ENCODE results near the gene KIF26B. TPM values are rescaled to one million over a fixed set of nuclear protein-coding genes. Genes with fewer than 3 reads are reported as not detected.

The KIF26B gene
- total and polyA plus RNA-seq, 2 experiments from 2014 or later, result 0.03 to 0.76 TPM

DNA sequence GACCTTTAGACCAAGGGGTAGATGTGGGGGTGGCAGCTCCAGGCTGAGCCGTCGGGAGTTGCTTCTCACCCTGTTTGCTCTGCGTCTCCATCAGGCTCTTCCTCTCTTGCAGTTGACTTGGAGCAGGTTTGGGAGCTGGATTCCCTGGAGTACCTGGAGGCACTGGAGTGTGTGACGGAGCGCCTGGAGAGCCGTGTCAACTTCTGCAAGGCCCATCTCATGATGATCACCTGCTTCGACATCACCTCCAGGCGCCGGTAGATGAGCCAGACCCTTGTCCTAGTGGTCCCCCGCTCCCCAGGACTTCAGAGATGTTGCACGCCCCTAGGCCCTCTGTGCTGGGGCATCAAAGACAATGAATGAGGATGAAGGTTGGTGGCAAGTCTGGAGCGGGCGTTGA is 547.6 kb downstream of the KIF26B start:
- Histone ChIP-seq H3F3A (replicated peaks; ENCODE audit: low read depth) (no peaks in the 10 kb centered on the region), H3K27ac (ENCODE audit: low read depth) (no peak overlapping the region), H3K4me3 (no peak overlapping the region), H3K36me3 (ENCODE audit: insufficient read depth) (no peaks in the 10 kb centered on the region), H3K9me2 (ENCODE audit: insufficient read depth) (0 out of 2 replicates have a peak, but pooled peaks cover 4% of the 10 kb centered on the region), H3K79me2 (replicated peaks; ENCODE audit: insufficient read depth) (no peaks in the 10 kb centered on the region), H3K4me2 (no peak overlapping the region), H4K20me1 (replicated peaks; ENCODE audit: insufficient read depth) (no peaks in the 10 kb centered on the region), H3K4me1 (ENCODE audit: insufficient read depth) (no peaks in the 10 kb centered on the region), H3K27me3 (ENCODE audit: insufficient read depth) (no peaks in the 10 kb centered on the region), H2AFZ (no peak overlapping the region)
- H3K9me3 Mint-ChIP-seq, result peaks cover 3% of the 10 kb centered on the region; the same call in 1 of the 3 replicates
- no peak for ATAC-seq
- H3K4me1 Mint-ChIP-seq, result peaks cover 10% of the 10 kb centered on the region
- no peaks in the 10 kb centered on the region for H3K27me3 Mint-ChIP-seq (ENCODE audit: insufficient read depth, low read depth, poor library complexity)
- no peak overlapping the region for H3K4me3 Mint-ChIP-seq
- DNase-seq (ENCODE audit: low spot score), result no peak
- no peak overlapping the region for H3K27ac Mint-ChIP-seq
- TF ChIP-seq EZH2 (IDR thresholded peaks at IDR 0.05; ENCODE audit: low read depth, unreplicated experiment) (no peak), CREB1 (CRISPR knock-in tag; IDR thresholded peaks at IDR 0.05; ENCODE audit: low read depth) (no peak), EZH2phosphoT487 (IDR thresholded peaks at IDR 0.05; ENCODE audit: unreplicated experiment) (no peak), ZNF331 (CRISPR knock-in tag; IDR thresholded peaks at IDR 0.05; ENCODE audit: low read depth) (no peak), ZNF114 (CRISPR knock-in tag; IDR thresholded peaks at IDR 0.05) (no peak), STAT1 (IDR thresholded peaks at IDR 0.05; ENCODE audit: unreplicated experiment) (no peak), NANOG (IDR thresholded peaks at IDR 0.05; ENCODE audit: borderline replicate concordance) (no peak), POLR2AphosphoS5 (IDR thresholded peaks at IDR 0.05; ENCODE audit: low read depth) (no peak), JUNB (IDR thresholded peaks at IDR 0.05; ENCODE audit: unreplicated experiment) (no peak)
- TF ChIP-seq, protein P1, sequence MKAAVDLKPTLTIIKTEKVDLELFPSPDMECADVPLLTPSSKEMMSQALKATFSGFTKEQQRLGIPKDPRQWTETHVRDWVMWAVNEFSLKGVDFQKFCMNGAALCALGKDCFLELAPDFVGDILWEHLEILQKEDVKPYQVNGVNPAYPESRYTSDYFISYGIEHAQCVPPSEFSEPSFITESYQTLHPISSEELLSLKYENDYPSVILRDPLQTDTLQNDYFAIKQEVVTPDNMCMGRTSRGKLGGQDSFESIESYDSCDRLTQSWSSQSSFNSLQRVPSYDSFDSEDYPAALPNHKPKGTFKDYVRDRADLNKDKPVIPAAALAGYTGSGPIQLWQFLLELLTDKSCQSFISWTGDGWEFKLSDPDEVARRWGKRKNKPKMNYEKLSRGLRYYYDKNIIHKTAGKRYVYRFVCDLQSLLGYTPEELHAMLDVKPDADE (IDR thresholded peaks at IDR 0.05), result no peak
- TF ChIP-seq, protein P2, sequence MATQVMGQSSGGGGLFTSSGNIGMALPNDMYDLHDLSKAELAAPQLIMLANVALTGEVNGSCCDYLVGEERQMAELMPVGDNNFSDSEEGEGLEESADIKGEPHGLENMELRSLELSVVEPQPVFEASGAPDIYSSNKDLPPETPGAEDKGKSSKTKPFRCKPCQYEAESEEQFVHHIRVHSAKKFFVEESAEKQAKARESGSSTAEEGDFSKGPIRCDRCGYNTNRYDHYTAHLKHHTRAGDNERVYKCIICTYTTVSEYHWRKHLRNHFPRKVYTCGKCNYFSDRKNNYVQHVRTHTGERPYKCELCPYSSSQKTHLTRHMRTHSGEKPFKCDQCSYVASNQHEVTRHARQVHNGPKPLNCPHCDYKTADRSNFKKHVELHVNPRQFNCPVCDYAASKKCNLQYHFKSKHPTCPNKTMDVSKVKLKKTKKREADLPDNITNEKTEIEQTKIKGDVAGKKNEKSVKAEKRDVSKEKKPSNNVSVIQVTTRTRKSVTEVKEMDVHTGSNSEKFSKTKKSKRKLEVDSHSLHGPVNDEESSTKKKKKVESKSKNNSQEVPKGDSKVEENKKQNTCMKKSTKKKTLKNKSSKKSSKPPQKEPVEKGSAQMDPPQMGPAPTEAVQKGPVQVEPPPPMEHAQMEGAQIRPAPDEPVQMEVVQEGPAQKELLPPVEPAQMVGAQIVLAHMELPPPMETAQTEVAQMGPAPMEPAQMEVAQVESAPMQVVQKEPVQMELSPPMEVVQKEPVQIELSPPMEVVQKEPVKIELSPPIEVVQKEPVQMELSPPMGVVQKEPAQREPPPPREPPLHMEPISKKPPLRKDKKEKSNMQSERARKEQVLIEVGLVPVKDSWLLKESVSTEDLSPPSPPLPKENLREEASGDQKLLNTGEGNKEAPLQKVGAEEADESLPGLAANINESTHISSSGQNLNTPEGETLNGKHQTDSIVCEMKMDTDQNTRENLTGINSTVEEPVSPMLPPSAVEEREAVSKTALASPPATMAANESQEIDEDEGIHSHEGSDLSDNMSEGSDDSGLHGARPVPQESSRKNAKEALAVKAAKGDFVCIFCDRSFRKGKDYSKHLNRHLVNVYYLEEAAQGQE (IDR thresholded peaks at IDR 0.05; ENCODE audit: unreplicated experiment), result no peak
- TF ChIP-seq, protein P3, sequence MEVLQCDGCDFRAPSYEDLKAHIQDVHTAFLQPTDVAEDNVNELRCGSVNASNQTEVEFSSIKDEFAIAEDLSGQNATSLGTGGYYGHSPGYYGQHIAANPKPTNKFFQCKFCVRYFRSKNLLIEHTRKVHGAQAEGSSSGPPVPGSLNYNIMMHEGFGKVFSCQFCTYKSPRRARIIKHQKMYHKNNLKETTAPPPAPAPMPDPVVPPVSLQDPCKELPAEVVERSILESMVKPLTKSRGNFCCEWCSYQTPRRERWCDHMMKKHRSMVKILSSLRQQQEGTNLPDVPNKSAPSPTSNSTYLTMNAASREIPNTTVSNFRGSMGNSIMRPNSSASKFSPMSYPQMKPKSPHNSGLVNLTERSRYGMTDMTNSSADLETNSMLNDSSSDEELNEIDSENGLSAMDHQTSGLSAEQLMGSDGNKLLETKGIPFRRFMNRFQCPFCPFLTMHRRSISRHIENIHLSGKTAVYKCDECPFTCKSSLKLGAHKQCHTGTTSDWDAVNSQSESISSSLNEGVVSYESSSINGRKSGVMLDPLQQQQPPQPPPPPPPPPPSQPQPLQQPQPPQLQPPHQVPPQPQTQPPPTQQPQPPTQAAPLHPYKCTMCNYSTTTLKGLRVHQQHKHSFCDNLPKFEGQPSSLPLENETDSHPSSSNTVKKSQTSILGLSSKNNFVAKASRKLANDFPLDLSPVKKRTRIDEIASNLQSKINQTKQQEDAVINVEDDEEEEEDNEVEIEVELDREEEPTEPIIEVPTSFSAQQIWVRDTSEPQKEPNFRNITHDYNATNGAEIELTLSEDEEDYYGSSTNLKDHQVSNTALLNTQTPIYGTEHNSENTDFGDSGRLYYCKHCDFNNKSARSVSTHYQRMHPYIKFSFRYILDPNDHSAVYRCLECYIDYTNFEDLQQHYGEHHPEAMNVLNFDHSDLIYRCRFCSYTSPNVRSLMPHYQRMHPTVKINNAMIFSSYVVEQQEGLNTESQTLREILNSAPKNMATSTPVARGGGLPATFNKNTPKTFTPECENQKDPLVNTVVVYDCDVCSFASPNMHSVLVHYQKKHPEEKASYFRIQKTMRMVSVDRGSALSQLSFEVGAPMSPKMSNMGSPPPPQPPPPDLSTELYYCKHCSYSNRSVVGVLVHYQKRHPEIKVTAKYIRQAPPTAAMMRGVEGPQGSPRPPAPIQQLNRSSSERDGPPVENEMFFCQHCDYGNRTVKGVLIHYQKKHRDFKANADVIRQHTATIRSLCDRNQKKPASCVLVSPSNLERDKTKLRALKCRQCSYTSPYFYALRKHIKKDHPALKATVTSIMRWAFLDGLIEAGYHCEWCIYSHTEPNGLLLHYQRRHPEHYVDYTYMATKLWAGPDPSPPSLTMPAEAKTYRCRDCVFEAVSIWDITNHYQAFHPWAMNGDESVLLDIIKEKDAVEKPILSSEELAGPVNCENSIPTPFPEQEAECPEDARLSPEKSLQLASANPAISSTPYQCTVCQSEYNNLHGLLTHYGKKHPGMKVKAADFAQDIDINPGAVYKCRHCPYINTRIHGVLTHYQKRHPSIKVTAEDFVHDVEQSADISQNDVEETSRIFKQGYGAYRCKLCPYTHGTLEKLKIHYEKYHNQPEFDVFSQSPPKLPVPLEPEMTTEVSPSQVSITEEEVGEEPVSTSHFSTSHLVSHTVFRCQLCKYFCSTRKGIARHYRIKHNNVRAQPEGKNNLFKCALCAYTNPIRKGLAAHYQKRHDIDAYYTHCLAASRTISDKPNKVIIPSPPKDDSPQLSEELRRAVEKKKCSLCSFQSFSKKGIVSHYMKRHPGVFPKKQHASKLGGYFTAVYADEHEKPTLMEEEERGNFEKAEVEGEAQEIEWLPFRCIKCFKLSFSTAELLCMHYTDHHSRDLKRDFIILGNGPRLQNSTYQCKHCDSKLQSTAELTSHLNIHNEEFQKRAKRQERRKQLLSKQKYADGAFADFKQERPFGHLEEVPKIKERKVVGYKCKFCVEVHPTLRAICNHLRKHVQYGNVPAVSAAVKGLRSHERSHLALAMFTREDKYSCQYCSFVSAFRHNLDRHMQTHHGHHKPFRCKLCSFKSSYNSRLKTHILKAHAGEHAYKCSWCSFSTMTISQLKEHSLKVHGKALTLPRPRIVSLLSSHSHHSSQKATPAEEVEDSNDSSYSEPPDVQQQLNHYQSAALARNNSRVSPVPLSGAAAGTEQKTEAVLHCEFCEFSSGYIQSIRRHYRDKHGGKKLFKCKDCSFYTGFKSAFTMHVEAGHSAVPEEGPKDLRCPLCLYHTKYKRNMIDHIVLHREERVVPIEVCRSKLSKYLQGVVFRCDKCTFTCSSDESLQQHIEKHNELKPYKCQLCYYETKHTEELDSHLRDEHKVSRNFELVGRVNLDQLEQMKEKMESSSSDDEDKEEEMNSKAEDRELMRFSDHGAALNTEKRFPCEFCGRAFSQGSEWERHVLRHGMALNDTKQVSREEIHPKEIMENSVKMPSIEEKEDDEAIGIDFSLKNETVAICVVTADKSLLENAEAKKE (CRISPR knock-in tag; IDR thresholded peaks at IDR 0.05), result no peak
- TF ChIP-seq, protein P4, sequence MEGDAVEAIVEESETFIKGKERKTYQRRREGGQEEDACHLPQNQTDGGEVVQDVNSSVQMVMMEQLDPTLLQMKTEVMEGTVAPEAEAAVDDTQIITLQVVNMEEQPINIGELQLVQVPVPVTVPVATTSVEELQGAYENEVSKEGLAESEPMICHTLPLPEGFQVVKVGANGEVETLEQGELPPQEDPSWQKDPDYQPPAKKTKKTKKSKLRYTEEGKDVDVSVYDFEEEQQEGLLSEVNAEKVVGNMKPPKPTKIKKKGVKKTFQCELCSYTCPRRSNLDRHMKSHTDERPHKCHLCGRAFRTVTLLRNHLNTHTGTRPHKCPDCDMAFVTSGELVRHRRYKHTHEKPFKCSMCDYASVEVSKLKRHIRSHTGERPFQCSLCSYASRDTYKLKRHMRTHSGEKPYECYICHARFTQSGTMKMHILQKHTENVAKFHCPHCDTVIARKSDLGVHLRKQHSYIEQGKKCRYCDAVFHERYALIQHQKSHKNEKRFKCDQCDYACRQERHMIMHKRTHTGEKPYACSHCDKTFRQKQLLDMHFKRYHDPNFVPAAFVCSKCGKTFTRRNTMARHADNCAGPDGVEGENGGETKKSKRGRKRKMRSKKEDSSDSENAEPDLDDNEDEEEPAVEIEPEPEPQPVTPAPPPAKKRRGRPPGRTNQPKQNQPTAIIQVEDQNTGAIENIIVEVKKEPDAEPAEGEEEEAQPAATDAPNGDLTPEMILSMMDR (conservative IDR thresholded peaks at IDR 0.05; ENCODE audit: low read depth in 2 of 2), result no peak
- no peaks in the 10 kb centered on the region for H3K36me3 Mint-ChIP-seq (ENCODE audit: low read depth)
